Panc1 (cell line): ENCODE measurements around the gene EHBP1L1.

ENCODE experiments used
- CTCF ChIP-seq: fragments of 450-650 bp; IDR thresholded peaks from 2 replicates; pipeline ENCODE4 v1.5.1; 2017; ENCODE audit warnings: mild to moderate bottlenecking
- POLR2AphosphoS5 ChIP-seq: IDR thresholded peaks from 2 replicates; pipeline ENCODE4 v1.6.1; 2012; ENCODE audit warnings: mild to moderate bottlenecking, low read depth, low read length, moderate library complexity
- REST ChIP-seq, 2 experiments: IDR thresholded peaks; 2 replicates each; pipeline ENCODE4 v1.6.1; 2011 to 2012; ENCODE audit warnings: low read depth in 2 of 2, control low read depth in 1 of 2, low read length in 1 of 2, mild to moderate bottlenecking in 1 of 2, moderate library complexity in 1 of 2; ENCODE audit not compliant: insufficient read depth in 1 of 2
- SIN3A ChIP-seq: IDR thresholded peaks from 2 replicates; pipeline ENCODE4 v1.6.1; 2012; ENCODE audit warnings: low read depth, mild to moderate bottlenecking, low read length, moderate library complexity, borderline replicate concordance; ENCODE audit not compliant: insufficient read depth
- TCF7L2 ChIP-seq: IDR thresholded peaks from 2 replicates; pipeline ENCODE4 v1.6.1; 2011; ENCODE audit warnings: mild to moderate bottlenecking, low read depth, low read length, inconsistent platforms

GRCh38 chr11:65528819-65529350 is 47.0 kb upstream of the EHBP1L1 start:
- no peak for TF ChIP-seq CTCF
- TF ChIP-seq TCF7L2 = no peak
- no peak for TF ChIP-seq POLR2AphosphoS5
- no peak for TF ChIP-seq REST (IDR thresholded peaks at IDR 0.05; ENCODE audit: insufficient read depth in 1 of 2, low read depth in 2 of 2, low read length in 1 of 2)
- no peak for TF ChIP-seq SIN3A
